ENCODE data around the gene NFKBIE. TPM values are rescaled to one million over a fixed set of nuclear protein-coding genes. Genes with fewer than 3 reads are reported as not detected.

Gene NFKBIE
- total RNA-seq, 2 donors from 2014 or later, result 3.8 to 8.7 TPM

GRCh38 chr6:44253307-44254101 lies 11.8 kb downstream of the NFKBIE start:
- H3K27ac ChIP-seq, result no peak overlapping the region
- DNase-seq (ENCODE audit: low spot score), result no peak
- no peaks in the 10 kb centered on the region for H3K27me3 ChIP-seq
- TF ChIP-seq, protein P1, sequence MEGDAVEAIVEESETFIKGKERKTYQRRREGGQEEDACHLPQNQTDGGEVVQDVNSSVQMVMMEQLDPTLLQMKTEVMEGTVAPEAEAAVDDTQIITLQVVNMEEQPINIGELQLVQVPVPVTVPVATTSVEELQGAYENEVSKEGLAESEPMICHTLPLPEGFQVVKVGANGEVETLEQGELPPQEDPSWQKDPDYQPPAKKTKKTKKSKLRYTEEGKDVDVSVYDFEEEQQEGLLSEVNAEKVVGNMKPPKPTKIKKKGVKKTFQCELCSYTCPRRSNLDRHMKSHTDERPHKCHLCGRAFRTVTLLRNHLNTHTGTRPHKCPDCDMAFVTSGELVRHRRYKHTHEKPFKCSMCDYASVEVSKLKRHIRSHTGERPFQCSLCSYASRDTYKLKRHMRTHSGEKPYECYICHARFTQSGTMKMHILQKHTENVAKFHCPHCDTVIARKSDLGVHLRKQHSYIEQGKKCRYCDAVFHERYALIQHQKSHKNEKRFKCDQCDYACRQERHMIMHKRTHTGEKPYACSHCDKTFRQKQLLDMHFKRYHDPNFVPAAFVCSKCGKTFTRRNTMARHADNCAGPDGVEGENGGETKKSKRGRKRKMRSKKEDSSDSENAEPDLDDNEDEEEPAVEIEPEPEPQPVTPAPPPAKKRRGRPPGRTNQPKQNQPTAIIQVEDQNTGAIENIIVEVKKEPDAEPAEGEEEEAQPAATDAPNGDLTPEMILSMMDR (IDR thresholded peaks at IDR 0.05), result peak in 1 of 2 donors; percentile 43
- no peak overlapping the region for H3K4me3 ChIP-seq
- H3K9me3 ChIP-seq, result no peaks in the 10 kb centered on the region
- peaks cover 70% of the 10 kb centered on the region for H3K36me3 ChIP-seq
- peaks cover 0 to 44% of the 10 kb centered on the region in 2 donors for H3K4me1 ChIP-seq

- no peak overlapping the region for H3K27ac ChIP-seq
- H3K27me3 ChIP-seq, result no peaks in the 10 kb centered on the region
- H3K9me3 ChIP-seq, result no peaks in the 10 kb centered on the region
- peaks cover 0 to 43% of the 10 kb centered on the region in 2 donors for H3K4me1 ChIP-seq
- H3K4me3 ChIP-seq, result no peak overlapping the region
- TF ChIP-seq, protein P1 (IDR thresholded peaks at IDR 0.05), result no peak
- DNase-seq (ENCODE audit: low spot score), result no peak
- peaks cover 71% of the 10 kb centered on the region for H3K36me3 ChIP-seq
Measured at GRCh38 chr6:44251576-44252524, 13.5 kb downstream of the NFKBIE start.

DNA sequence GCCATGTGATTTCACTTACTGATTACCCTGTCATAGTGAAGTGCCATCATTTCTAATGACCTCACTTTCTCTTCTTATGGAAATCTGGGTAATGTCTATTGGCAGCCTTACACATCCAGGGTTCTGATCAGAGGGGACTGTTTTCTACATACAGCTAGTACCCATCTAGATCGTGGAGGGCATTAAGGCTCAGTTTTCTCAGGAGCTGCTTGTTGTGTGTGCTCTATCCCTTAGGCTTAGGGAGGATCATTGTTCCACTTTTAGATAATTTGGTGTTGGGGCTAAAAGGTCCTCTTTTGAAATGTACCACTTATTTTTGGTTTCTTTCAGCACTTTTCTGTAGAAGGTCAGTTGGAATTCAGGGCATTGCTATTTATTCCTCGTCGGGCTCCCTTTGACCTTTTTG lies 14.6 kb downstream of the NFKBIE start:
- DNase-seq (ENCODE audit: low spot score), result no peak
- peaks cover 71% of the 10 kb centered on the region for H3K36me3 ChIP-seq
- H3K9me3 ChIP-seq, result no peaks in the 10 kb centered on the region
- H3K27me3 ChIP-seq, result no peaks in the 10 kb centered on the region
- no peak overlapping the region for H3K4me3 ChIP-seq
- H3K4me1 ChIP-seq, result peaks cover 0 to 36% of the 10 kb centered on the region in 2 donors
- TF ChIP-seq, protein P1 (IDR thresholded peaks at IDR 0.05), result no peak
- no peak overlapping the region for H3K27ac ChIP-seq

- DNase-seq (ENCODE audit: low spot score), result no peak
- Histone ChIP-seq H3K4me1 (peaks cover 0 to 40% of the 10 kb centered on the region in 2 donors), H3K9me3 (no peaks in the 10 kb centered on the region), H3K27ac (no peak overlapping the region), H3K27me3 (no peaks in the 10 kb centered on the region), H3K36me3 (peaks cover 68% of the 10 kb centered on the region), H3K4me3 (no peak overlapping the region)
- TF ChIP-seq, protein P1 (IDR thresholded peaks at IDR 0.05), result no peak
Measured at GRCh38 chr6:44250067-44250717, 15.2 kb downstream of the NFKBIE start.

- no peaks in the 10 kb centered on the region for H3K9me3 ChIP-seq
- TF ChIP-seq, protein P1 (IDR thresholded peaks at IDR 0.05), result no peak
Measured at GRCh38 chr6:44249082-44249748, 16.1 kb downstream of the NFKBIE start.

More at GRCh38 chr6:44249082-44249748, 16.1 kb downstream of the NFKBIE start:
- Histone ChIP-seq H3K36me3 (peaks cover 58% of the 10 kb centered on the region), H3K27me3 (no peaks in the 10 kb centered on the region), H3K4me1 (peaks cover 0 to 39% of the 10 kb centered on the region in 2 donors), H3K27ac (no peak overlapping the region), H3K4me3 (no peak overlapping the region)
- no peak for DNase-seq (ENCODE audit: low spot score)
